H1 (cell line): ENCODE data around the gene PLXNB3.

Experiments
- CEBPB ChIP-seq: IDR thresholded peaks from 2 replicates; pipeline ENCODE4 v1.6.1; 2012; ENCODE audit warnings: low read depth, low read length
- CHD1 ChIP-seq: IDR thresholded peaks from 2 replicates; pipeline ENCODE4 v1.6.1; 2012; ENCODE audit warnings: low read depth, low read length, improper control_type of control experiment
- CHD2 ChIP-seq: IDR thresholded peaks from 2 replicates; pipeline ENCODE4 v1.6.1; 2012; ENCODE audit warnings: low read length, improper control_type of control experiment
- CREB1 ChIP-seq: IDR thresholded peaks from 2 replicates; pipeline ENCODE4 v1.6.1; 2012; ENCODE audit warnings: inconsistent platforms
- EP300 ChIP-seq, 2 experiments: IDR thresholded peaks; 1 replicate in 1 of 2; 2 replicates in 1 of 2; pipeline ENCODE4 v1.6.1; 2011 to 2012; ENCODE audit warnings: low read depth in 2 of 2, low read length in 2 of 2, mild to moderate bottlenecking in 2 of 2, borderline replicate concordance in 1 of 2, inconsistent platforms in 1 of 2, moderate library complexity in 1 of 2
- POLR2A ChIP-seq, 2 experiments: IDR thresholded peaks; 1 replicate in 1 of 2; 2 replicates in 1 of 2; pipeline ENCODE4 v1.6.1; 2011; ENCODE audit warnings: low read depth in 2 of 2, low read length in 2 of 2, mild to moderate bottlenecking in 2 of 2; ENCODE audit errors: control extremely low read depth in 1 of 2
- RAD21 ChIP-seq, 2 experiments: IDR thresholded peaks in 1 of 2; conservative IDR thresholded peaks in 1 of 2; 2 replicates each; pipeline ENCODE4 v1.6.1; 2011; ENCODE audit warnings: low read depth in 2 of 2, low read length in 2 of 2, improper control_type of control experiment in 1 of 2, inconsistent platforms in 1 of 2, mild to moderate bottlenecking in 1 of 2, moderate library complexity in 1 of 2
- TBP ChIP-seq: IDR thresholded peaks from 2 replicates; pipeline ENCODE4 v1.6.1; 2011; ENCODE audit warnings: low read depth, low read length, improper control_type of control experiment
- TCF12 ChIP-seq: IDR thresholded peaks from 2 replicates; pipeline ENCODE4 v1.6.1; 2011; ENCODE audit warnings: low read depth, mild to moderate bottlenecking, low read length
- TEAD4 ChIP-seq: IDR thresholded peaks from 2 replicates; pipeline ENCODE4 v1.6.1; 2012; ENCODE audit warnings: low read depth, low read length, inconsistent platforms, mixed read lengths
- YY1 ChIP-seq: IDR thresholded peaks from 2 replicates; pipeline ENCODE4 v1.6.1; 2011; ENCODE audit warnings: low read depth, mild to moderate bottlenecking, low read length
- TF ChIP-seq, protein P1 (sequence below), 3 experiments: IDR thresholded peaks; 1 replicate in 2 of 3; 2 replicates in 1 of 3; pipeline versions ENCODE4 v1.5.1 to v1.6.1; 2011; ENCODE audit warnings: low read length in 3 of 3, mild to moderate bottlenecking in 3 of 3, inconsistent platforms in 2 of 3, low read depth in 1 of 3, moderate library complexity in 1 of 3; ENCODE audit not compliant: insufficient read depth in 1 of 3; ENCODE audit errors: control extremely low read depth in 1 of 3
- TF ChIP-seq, protein P2 (sequence below): IDR thresholded peaks from 2 replicates; pipeline ENCODE4 v1.6.1; 2011; ENCODE audit warnings: low read depth, mild to moderate bottlenecking, low read length; ENCODE audit not compliant: insufficient read depth

GRCh38 chrX:153750127-153750774 is 13.8 kb upstream of the PLXNB3 start:
- TF ChIP-seq, protein P1, sequence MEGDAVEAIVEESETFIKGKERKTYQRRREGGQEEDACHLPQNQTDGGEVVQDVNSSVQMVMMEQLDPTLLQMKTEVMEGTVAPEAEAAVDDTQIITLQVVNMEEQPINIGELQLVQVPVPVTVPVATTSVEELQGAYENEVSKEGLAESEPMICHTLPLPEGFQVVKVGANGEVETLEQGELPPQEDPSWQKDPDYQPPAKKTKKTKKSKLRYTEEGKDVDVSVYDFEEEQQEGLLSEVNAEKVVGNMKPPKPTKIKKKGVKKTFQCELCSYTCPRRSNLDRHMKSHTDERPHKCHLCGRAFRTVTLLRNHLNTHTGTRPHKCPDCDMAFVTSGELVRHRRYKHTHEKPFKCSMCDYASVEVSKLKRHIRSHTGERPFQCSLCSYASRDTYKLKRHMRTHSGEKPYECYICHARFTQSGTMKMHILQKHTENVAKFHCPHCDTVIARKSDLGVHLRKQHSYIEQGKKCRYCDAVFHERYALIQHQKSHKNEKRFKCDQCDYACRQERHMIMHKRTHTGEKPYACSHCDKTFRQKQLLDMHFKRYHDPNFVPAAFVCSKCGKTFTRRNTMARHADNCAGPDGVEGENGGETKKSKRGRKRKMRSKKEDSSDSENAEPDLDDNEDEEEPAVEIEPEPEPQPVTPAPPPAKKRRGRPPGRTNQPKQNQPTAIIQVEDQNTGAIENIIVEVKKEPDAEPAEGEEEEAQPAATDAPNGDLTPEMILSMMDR (IDR thresholded peaks at IDR 0.05; ENCODE audit: control extremely low read depth in 1 of 3, insufficient read depth in 1 of 3, low read depth in 1 of 3, low read length in 3 of 3): no peak
- no peak for TF ChIP-seq CHD1
- TF ChIP-seq CHD2: no peak
- TF ChIP-seq RAD21 (IDR thresholded peaks at IDR 0.05 in 1 of 2, conservative IDR thresholded peaks at IDR 0.05 in 1 of 2; ENCODE audit: low read depth in 2 of 2, low read length in 2 of 2): no peak
- no peak for TF ChIP-seq TCF12
- no peak for TF ChIP-seq EP300 (IDR thresholded peaks at IDR 0.05; ENCODE audit: borderline replicate concordance in 1 of 2, low read depth in 2 of 2, low read length in 2 of 2)
- TF ChIP-seq, protein P2, sequence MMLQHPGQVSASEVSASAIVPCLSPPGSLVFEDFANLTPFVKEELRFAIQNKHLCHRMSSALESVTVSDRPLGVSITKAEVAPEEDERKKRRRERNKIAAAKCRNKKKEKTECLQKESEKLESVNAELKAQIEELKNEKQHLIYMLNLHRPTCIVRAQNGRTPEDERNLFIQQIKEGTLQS: no peak
- TF ChIP-seq CEBPB: no peak
- TF ChIP-seq YY1: no peak
- TF ChIP-seq TBP: no peak
- no peak for TF ChIP-seq CREB1
- no peak for TF ChIP-seq POLR2A (IDR thresholded peaks at IDR 0.05; ENCODE audit: control extremely low read depth in 1 of 2, low read depth in 2 of 2, low read length in 2 of 2)
- no peak for TF ChIP-seq TEAD4
